Mammary epithelial cell (primary cell): ENCODE data around the gene SMIM28.

ENCODE experiments used
- EZH2 ChIP-seq: IDR thresholded peaks from 2 replicates; pipeline ENCODE4 v1.6.1; 2012; ENCODE audit warnings: low read length, inconsistent platforms, borderline replicate concordance
- TF ChIP-seq, protein P1 (sequence below), 2 donors: IDR thresholded peaks in 1 of 2; conservative IDR thresholded peaks in 1 of 2; 2 replicates each; pipeline ENCODE4 v1.5.1; 2011 to 2012; ENCODE audit warnings: inconsistent platforms in 2 of 2, low read length in 2 of 2, mild to moderate bottlenecking in 2 of 2, control low read depth in 1 of 2, low read depth in 1 of 2; ENCODE audit not compliant: insufficient read depth in 1 of 2; ENCODE audit errors: extremely low read depth in 1 of 2

DNA sequence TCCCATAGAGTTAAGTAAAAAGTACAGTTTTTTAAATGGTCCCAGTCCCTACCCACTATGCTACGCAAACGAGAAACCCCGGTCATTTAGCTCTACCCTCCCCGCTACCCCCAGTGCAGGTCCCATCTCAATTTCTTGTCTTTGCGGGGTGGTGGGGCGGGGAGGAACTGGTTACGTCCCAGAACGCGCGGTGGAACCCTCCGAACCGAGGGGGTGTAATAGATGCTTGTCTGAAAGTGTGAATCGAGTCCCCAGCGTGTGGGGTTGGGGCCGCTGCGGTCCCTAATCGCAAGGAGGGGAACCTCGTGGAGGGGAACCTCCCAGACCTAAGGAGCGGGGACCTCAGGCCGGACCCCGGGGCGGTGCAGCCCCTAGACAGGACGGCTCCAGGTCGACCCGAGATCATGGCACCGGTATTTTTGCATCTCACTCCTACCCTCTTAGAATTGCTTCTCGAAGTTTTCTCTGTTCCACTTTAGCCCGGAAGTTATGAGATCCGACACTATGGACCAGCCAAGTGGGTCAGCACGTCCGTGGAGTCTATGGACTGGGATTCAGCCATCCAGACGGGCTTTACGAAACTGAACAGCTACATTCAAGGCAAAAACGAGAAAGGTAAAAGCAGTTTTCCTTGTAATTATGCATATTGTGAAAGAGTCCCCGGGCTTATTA, 27.1 kb downstream of the SMIM28 start:
- TF ChIP-seq EZH2 = no peak
- TF ChIP-seq, protein P1, sequence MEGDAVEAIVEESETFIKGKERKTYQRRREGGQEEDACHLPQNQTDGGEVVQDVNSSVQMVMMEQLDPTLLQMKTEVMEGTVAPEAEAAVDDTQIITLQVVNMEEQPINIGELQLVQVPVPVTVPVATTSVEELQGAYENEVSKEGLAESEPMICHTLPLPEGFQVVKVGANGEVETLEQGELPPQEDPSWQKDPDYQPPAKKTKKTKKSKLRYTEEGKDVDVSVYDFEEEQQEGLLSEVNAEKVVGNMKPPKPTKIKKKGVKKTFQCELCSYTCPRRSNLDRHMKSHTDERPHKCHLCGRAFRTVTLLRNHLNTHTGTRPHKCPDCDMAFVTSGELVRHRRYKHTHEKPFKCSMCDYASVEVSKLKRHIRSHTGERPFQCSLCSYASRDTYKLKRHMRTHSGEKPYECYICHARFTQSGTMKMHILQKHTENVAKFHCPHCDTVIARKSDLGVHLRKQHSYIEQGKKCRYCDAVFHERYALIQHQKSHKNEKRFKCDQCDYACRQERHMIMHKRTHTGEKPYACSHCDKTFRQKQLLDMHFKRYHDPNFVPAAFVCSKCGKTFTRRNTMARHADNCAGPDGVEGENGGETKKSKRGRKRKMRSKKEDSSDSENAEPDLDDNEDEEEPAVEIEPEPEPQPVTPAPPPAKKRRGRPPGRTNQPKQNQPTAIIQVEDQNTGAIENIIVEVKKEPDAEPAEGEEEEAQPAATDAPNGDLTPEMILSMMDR (conservative IDR thresholded peaks at IDR 0.05 in 1 of 2, IDR thresholded peaks at IDR 0.05 in 1 of 2; ENCODE audit: extremely low read depth in 1 of 2, insufficient read depth in 1 of 2, low read depth in 1 of 2, low read length in 2 of 2) = no peak
